Left kidney (tissue), 8 donors: ENCODE data around the gene ZNF106. TPM values are rescaled to one million over a fixed set of nuclear protein-coding genes. Genes with fewer than 3 reads are reported as not detected.

Experiments used
- DNase-seq: peaks from one replicate; pipeline ENCODE4 v3.0.0-alpha.2; 2013
- long read RNA-seq, 8 donors: transcript quantifications; one replicate each; lab custom pipeline, GENCODE V29; 2026
- polyA plus RNA-seq: library from polyadenylated mRNA; unstranded; fragments of 120-200 nt; gene quantifications from one replicate; pipeline ENCODE4 v1.2.1, GENCODE V29; 2013; ENCODE audit not compliant: insufficient read length

The ZNF106 gene
- 56.5 TPM for polyA plus RNA-seq
- long read RNA-seq, donor 1, partial matches to known transcripts = 8 of 8 reads
- long read RNA-seq, donor 1, other reads (novel, unspliced or antisense) = 0 of 8 reads
- long read RNA-seq, donor 2, partial matches to known transcripts = 5 of 5 reads
- long read RNA-seq, donor 2, other reads (novel, unspliced or antisense) = 0 of 5 reads
- long read RNA-seq, donor 3, partial matches to known transcripts = 147 of 161 reads
- long read RNA-seq, donor 3, other reads (novel, unspliced or antisense) = 14 of 161 reads
- long read RNA-seq, donor 4 = 0 reads
- long read RNA-seq, donor 5, full-length matches to known transcripts = 3 of 3 reads
- long read RNA-seq, donor 5, partial matches to known transcripts = 0 of 3 reads
- long read RNA-seq, donor 5, other reads (novel, unspliced or antisense) = 0 of 3 reads
- long read RNA-seq, donor 6 = 0 reads
- long read RNA-seq, donor 7, full-length matches to known transcripts = 1 of 1 reads
- long read RNA-seq, donor 7, partial matches to known transcripts = 0 of 1 reads
- long read RNA-seq, donor 7, other reads (novel, unspliced or antisense) = 0 of 1 reads
- long read RNA-seq, donor 8, partial matches to known transcripts = 6 of 6 reads
- long read RNA-seq, donor 8, other reads (novel, unspliced or antisense) = 0 of 6 reads

- peak; percentile 92 for DNase-seq
Observed at GRCh38 chr15:42490671-42491538, at the start of gene ZNF106. TSS of gene ZNF106 (minus strand) at chr15:42491141. CDS start at chr15:42472289, 18,852 bp downstream.

- no peak for DNase-seq
Observed at GRCh38 chr15:42533246-42533645, 42.3 kb upstream of the ZNF106 start.

GRCh38 chr15:42528970-42529369 is 38.0 kb upstream of the ZNF106 start:
- no peak for DNase-seq

GRCh38 chr15:42523331-42523730 is 32.4 kb upstream of the ZNF106 start:
- no peak for DNase-seq

- no peak for DNase-seq
Observed at GRCh38 chr15:42511007-42511391, 20.1 kb upstream of the ZNF106 start.

GRCh38 chr15:42510258-42511006 is 19.5 kb upstream of the ZNF106 start:
- DNase-seq = no peak

- DNase-seq = no peak
Observed at GRCh38 chr15:42508263-42508690, 17.3 kb upstream of the ZNF106 start.

GRCh38 chr15:42507514-42507913 is 16.6 kb upstream of the ZNF106 start:
- no peak for DNase-seq

- DNase-seq = no peak
Observed at GRCh38 chr15:42504631-42505030, 13.7 kb upstream of the ZNF106 start.

GRCh38 chr15:42503825-42504224 is 12.9 kb upstream of the ZNF106 start:
- DNase-seq = no peak

- DNase-seq = no peak
Observed at GRCh38 chr15:42502477-42502876, 11.5 kb upstream of the ZNF106 start.

GRCh38 chr15:42499858-42500609 is 9.1 kb upstream of the ZNF106 start:
- DNase-seq = no peak

GRCh38 chr15:42498212-42499068 is 7.5 kb upstream of the ZNF106 start:
- no peak for DNase-seq

- DNase-seq = peak; percentile 91
Observed at GRCh38 chr15:42495361-42496212, 4.6 kb upstream of the ZNF106 start, which contains the start of gene SNAP23. TSS of gene SNAP23 (plus strand) at chr15:42495634. CDS start at chr15:42511847, 16,213 bp downstream.

- DNase-seq = peak; percentile 36
Observed at GRCh38 chr15:42494998-42495360, 4.0 kb upstream of the ZNF106 start.

GRCh38 chr15:42493679-42494078 is 2.7 kb upstream of the ZNF106 start:
- no peak for DNase-seq

- no peak for DNase-seq
Observed at GRCh38 chr15:42491539-42492225, 741 bp upstream of the ZNF106 start.

GRCh38 chr15:42490291-42490670 is 660 bp downstream of the ZNF106 start:
- peak; percentile 22 for DNase-seq
